GM18508 (cell line): ENCODE measurements around the gene NUFIP1.
A peak's percentile ranks its signal among the peaks of the same experiment; 100 is the strongest.
"Not testable (repeated sequence)": the region's sequence is repeated elsewhere in the genome, so short reads cannot be mapped to it uniquely, and the experiment has no call there.

ENCODE experiments used
- ATAC-seq: cut with Tn5 transposase; IDR thresholded peaks from one replicate; pipeline ENCODE4 v1.9.1; 2021; ENCODE audit warnings: moderate number of reproducible peaks; ENCODE audit not compliant: insufficient read depth, unreplicated experiment

Gene NUFIP1

GRCh38 chr13:44921931-44922758, 67.1 kb downstream of the NUFIP1 start:
- ATAC-seq, result no peak

- no peak for ATAC-seq
Observed at GRCh38 chr13:44921246-44921877, 67.9 kb downstream of the NUFIP1 start.

GRCh38 chr13:44920013-44920412, 69.3 kb downstream of the NUFIP1 start:
- no peak for ATAC-seq

- no peak for ATAC-seq
Observed at GRCh38 chr13:44919104-44919804, 70.0 kb downstream of the NUFIP1 start.

- ATAC-seq, result peak; percentile 51
Observed at GRCh38 chr13:44918326-44919103, 70.8 kb downstream of the NUFIP1 start.

GRCh38 chr13:44917589-44918325, 71.5 kb downstream of the NUFIP1 start:
- peak; percentile 67 for ATAC-seq

- no peak for ATAC-seq
Observed at GRCh38 chr13:44912278-44913016, 76.8 kb downstream of the NUFIP1 start.

GRCh38 chr13:44908712-44909111, 80.6 kb downstream of the NUFIP1 start:
- no peak for ATAC-seq

- ATAC-seq, result no peak
Observed at GRCh38 chr13:44908266-44908665, 81.0 kb downstream of the NUFIP1 start.

GRCh38 chr13:44906713-44907112, 82.6 kb downstream of the NUFIP1 start:
- ATAC-seq, result no peak

GRCh38 chr13:44906230-44906629, 83.0 kb downstream of the NUFIP1 start:
- ATAC-seq, result no peak

GRCh38 chr13:44905556-44905955, 83.7 kb downstream of the NUFIP1 start:
- no peak for ATAC-seq

GRCh38 chr13:44904967-44905366, 84.3 kb downstream of the NUFIP1 start:
- ATAC-seq, result no peak

- ATAC-seq, result no peak
Observed at GRCh38 chr13:44903574-44903985, 85.7 kb downstream of the NUFIP1 start.

- ATAC-seq, result no peak
Observed at GRCh38 chr13:44902738-44903137, 86.5 kb downstream of the NUFIP1 start.

- no peak for ATAC-seq
Observed at GRCh38 chr13:44899967-44900366, 89.3 kb downstream of the NUFIP1 start.

GRCh38 chr13:44898308-44898707, 91.0 kb downstream of the NUFIP1 start:
- not testable (repeated sequence) for ATAC-seq

- ATAC-seq, result no peak
Observed at GRCh38 chr13:44895953-44896335, 93.3 kb downstream of the NUFIP1 start.
